Liver (tissue), 9 donors: ENCODE results near the gene FGD2. TPM values are rescaled to one million over a fixed set of nuclear protein-coding genes. Genes with fewer than 3 reads are reported as not detected.

ENCODE experiments used
- DNase-seq: peaks from one replicate; pipeline ENCODE4 v3.0.0-alpha.2; 2017; ENCODE audit warnings: low spot score
- H3K27ac ChIP-seq, 2 donors: one replicate each; pipeline ENCODE4 v1.7.0; 2013; ENCODE audit warnings: inconsistent platforms in 2 of 2, low read length in 2 of 2, control low read depth in 1 of 2, low read depth in 1 of 2, mild to moderate bottlenecking in 1 of 2
- H3K27me3 ChIP-seq, 4 donors: one replicate each; pipeline versions ENCODE4 v1.6.1 to v1.7.0; 2013; ENCODE audit warnings: low read length in 3 of 4, inconsistent platforms in 1 of 4, mild to moderate bottlenecking in 1 of 4, moderate library complexity in 1 of 4; ENCODE audit not compliant: control insufficient read depth in 4 of 4, insufficient read depth in 4 of 4
- H3K36me3 ChIP-seq, 4 donors: one replicate each; pipeline versions ENCODE4 v1.6.1 to v1.7.0; 2013; ENCODE audit warnings: low read length in 3 of 4, mild to moderate bottlenecking in 3 of 4, low read depth in 1 of 4, moderate library complexity in 1 of 4; ENCODE audit not compliant: control insufficient read depth in 4 of 4, insufficient read depth in 3 of 4
- H3K4me1 ChIP-seq, 4 donors: one replicate each; pipeline versions ENCODE4 v1.6.1 to v1.7.0; 2013; ENCODE audit warnings: low read length in 3 of 4, mild to moderate bottlenecking in 3 of 4, moderate library complexity in 1 of 4; ENCODE audit not compliant: control insufficient read depth in 4 of 4, insufficient read depth in 4 of 4
- H3K4me3 ChIP-seq, 3 donors: one replicate each; pipeline versions ENCODE4 v1.6.1 to v1.7.0; 2013; ENCODE audit warnings: low read length in 3 of 3, control low read depth in 1 of 3, low read depth in 1 of 3, mild to moderate bottlenecking in 1 of 3
- H3K9ac ChIP-seq, 2 donors: one replicate each; pipeline ENCODE4 v1.7.0; 2013; ENCODE audit warnings: low read length in 2 of 2, mild to moderate bottlenecking in 2 of 2, moderate library complexity in 2 of 2, control low read depth in 1 of 2, low read depth in 1 of 2
- H3K9me3 ChIP-seq, 4 donors: one replicate each; pipeline versions ENCODE4 v1.6.1 to v1.7.0; 2013; ENCODE audit warnings: low read length in 3 of 4; ENCODE audit not compliant: control insufficient read depth in 4 of 4
- ATF3 ChIP-seq: IDR thresholded peaks from 2 replicates; pipeline ENCODE4 v1.6.1; 2016; ENCODE audit warnings: antibody characterized with exemption
- EGR1 ChIP-seq, 2 donors: IDR thresholded peaks; 2 replicates each; pipeline ENCODE4 v1.6.1; 2016 to 2018; ENCODE audit warnings: antibody characterized with exemption in 2 of 2, low read depth in 2 of 2
- FOXA1 ChIP-seq: IDR thresholded peaks from 2 replicates; pipeline ENCODE4 v1.6.1; 2016; ENCODE audit warnings: antibody characterized with exemption
- FOXA2 ChIP-seq: IDR thresholded peaks from 2 replicates; pipeline ENCODE4 v1.6.1; 2016; ENCODE audit warnings: antibody characterized with exemption
- GABPA ChIP-seq, 2 donors: IDR thresholded peaks in 1 of 2; conservative IDR thresholded peaks in 1 of 2; 2 replicates each; pipeline ENCODE4 v1.6.1; 2016; ENCODE audit warnings: antibody characterized with exemption in 2 of 2, mild to moderate bottlenecking in 1 of 2, moderate library complexity in 1 of 2
- HNF4A ChIP-seq, 2 donors: conservative IDR thresholded peaks; 2 replicates each; pipeline ENCODE4 v1.6.1; 2016; ENCODE audit warnings: antibody characterized with exemption in 2 of 2, mild to moderate bottlenecking in 2 of 2
- HNF4G ChIP-seq: IDR thresholded peaks from 2 replicates; pipeline ENCODE4 v1.6.1; 2016; ENCODE audit warnings: antibody characterized with exemption
- JUND ChIP-seq, 2 donors: IDR thresholded peaks; 2 replicates each; pipeline ENCODE4 v1.6.1; 2016; ENCODE audit warnings: antibody characterized with exemption in 2 of 2
- NR2F2 ChIP-seq: IDR thresholded peaks from 2 replicates; pipeline ENCODE4 v1.6.1; 2016; ENCODE audit warnings: antibody characterized with exemption
- RAD21 ChIP-seq, 2 donors: IDR thresholded peaks; 2 replicates each; pipeline ENCODE4 v1.6.1; 2016; ENCODE audit warnings: antibody characterized with exemption in 2 of 2, mild to moderate bottlenecking in 2 of 2
- REST ChIP-seq: IDR thresholded peaks from 2 replicates; pipeline ENCODE4 v1.6.1; 2016; ENCODE audit warnings: antibody characterized with exemption, mild to moderate bottlenecking
- RXRA ChIP-seq, 2 donors: IDR thresholded peaks; 2 replicates each; pipeline ENCODE4 v1.6.1; 2017 to 2018; ENCODE audit warnings: antibody characterized with exemption in 2 of 2, mild to moderate bottlenecking in 1 of 2
- SP1 ChIP-seq: IDR thresholded peaks from 2 replicates; pipeline ENCODE4 v1.6.1; 2018; ENCODE audit warnings: antibody characterized with exemption, mild to moderate bottlenecking
- TAF1 ChIP-seq: conservative IDR thresholded peaks from 2 replicates; pipeline ENCODE4 v1.6.1; 2016; ENCODE audit warnings: antibody characterized with exemption, mild to moderate bottlenecking
- YY1 ChIP-seq: IDR thresholded peaks from 2 replicates; pipeline ENCODE4 v1.6.1; 2016; ENCODE audit warnings: antibody characterized with exemption, mild to moderate bottlenecking
- WGBS: extraction: QIAGEN DNeasy Blood & Tissue Kit; methylation state at CpG from one replicate; pipeline ENCODE4 v1.1.7; 2013; 5-methylcytosine and 5-hydroxymethylcytosine counted together
- polyA plus RNA-seq, 2 donors: library from polyadenylated mRNA; stranded (reverse) in 1 of 2; unstranded in 1 of 2; fragments of 200-250 nt in 1 of 2; fragments of >200 nt in 1 of 2; fragmentation: Nextera tagmentation in 1 of 2; extraction: Ambion mirVana in 1 of 2; gene quantifications; one replicate each; pipeline versions ENCODE4 v1.2.1 to v1.2.3, GENCODE V29; 2013 to 2015
- total RNA-seq, 2 donors: library from RNA; depleted of rRNA; stranded (reverse); fragments of >200 nt; gene quantifications; one replicate each; pipeline ENCODE4 v1.2.3, GENCODE V29; 2014
- TF ChIP-seq, protein P1 (sequence below): fragments of 150-350 bp; IDR thresholded peaks from 2 replicates; pipeline ENCODE4 v1.5.1; 2017; ENCODE audit warnings: improper control_type of control experiment, low read depth, low read length; ENCODE audit not compliant: missing input control
- TF ChIP-seq, protein P2 (sequence below): IDR thresholded peaks from 2 replicates; pipeline ENCODE4 v1.6.1; 2016; ENCODE audit warnings: antibody characterized with exemption
- TF ChIP-seq, protein P3 (sequence below): IDR thresholded peaks from 2 replicates; pipeline ENCODE4 v1.6.1; 2016; ENCODE audit warnings: antibody characterized with exemption
- donor health status: healthy.
- donor health status: healthy.
- donor health status: healthy.
- donor health status: healthy.
- donor health status: healthy.

Gene FGD2
- total and polyA plus RNA-seq, 4 donors = 4.6 to 24.4 (median 9.1) TPM

DNA sequence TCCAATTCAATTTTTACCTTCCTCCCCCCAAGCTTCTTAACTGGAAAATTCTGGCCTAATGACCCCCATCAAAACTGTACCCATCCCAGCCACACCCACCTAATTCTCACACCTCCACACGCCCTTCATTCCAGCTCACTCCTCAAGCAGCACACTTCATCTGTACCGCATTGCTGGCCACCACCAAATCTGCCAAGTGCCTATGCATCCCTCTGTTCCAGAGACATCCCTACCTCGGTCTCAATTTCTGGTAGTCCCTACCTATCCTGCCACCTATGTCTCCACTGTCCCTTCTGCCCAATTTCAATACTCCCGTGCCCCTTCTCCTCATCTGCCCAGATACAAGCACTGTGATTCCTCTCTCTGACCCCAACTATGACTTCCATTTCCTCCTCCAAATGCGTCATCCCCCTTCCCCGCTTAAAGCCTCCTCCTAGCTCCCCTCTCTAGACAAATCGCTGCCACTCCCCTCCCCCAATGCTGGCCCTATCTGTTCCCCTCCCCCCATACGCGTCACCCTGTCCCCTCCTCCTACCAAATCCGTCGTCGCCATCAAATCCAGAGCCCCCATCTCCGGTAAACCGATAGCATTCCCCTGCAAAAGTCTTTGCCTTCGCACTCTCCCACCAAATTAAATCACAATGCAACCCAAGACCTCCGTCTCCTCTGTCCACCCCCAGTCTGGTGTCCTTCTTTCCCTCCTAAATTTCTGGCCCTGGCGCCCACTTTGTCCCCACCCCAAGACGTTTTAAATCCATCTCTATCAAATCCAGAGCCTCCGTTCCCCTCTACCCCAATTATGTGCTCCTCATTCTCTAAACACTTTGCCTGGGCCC, 20.7 kb upstream of the FGD2 start:
- Histone ChIP-seq H3K27ac (peak overlapping the region; percentile 61 to 97), H3K9ac (peak overlapping the region; percentile 72 to 77), H3K9me3 (no peaks in the 10 kb centered on the region), H3K4me1 (peaks cover 6 to 32% (median 17%) of the 10 kb centered on the region in 4 donors), H3K4me3 (peak overlapping the region; percentile 88 to 96 (median 93)), H3K27me3 (no peaks in the 10 kb centered on the region), H3K36me3 (peaks cover 0 to 3% (median 0%) of the 10 kb centered on the region in 4 donors)
- TF ChIP-seq NR2F2 = no peak
- 14% methylated on average over 19 of the region's 19 CpGs for WGBS
- DNase-seq = no peak

GRCh38 chr6:36985417-36985807, 20.0 kb upstream of the FGD2 start:
- no peaks in the 10 kb centered on the region for H3K27me3 ChIP-seq
- H3K4me1 ChIP-seq = peaks cover 6 to 30% (median 17%) of the 10 kb centered on the region in 4 donors
- peaks cover 0 to 3% (median 0%) of the 10 kb centered on the region in 4 donors for H3K36me3 ChIP-seq
- TF ChIP-seq SP1 = no peak
- TF ChIP-seq, protein P1, sequence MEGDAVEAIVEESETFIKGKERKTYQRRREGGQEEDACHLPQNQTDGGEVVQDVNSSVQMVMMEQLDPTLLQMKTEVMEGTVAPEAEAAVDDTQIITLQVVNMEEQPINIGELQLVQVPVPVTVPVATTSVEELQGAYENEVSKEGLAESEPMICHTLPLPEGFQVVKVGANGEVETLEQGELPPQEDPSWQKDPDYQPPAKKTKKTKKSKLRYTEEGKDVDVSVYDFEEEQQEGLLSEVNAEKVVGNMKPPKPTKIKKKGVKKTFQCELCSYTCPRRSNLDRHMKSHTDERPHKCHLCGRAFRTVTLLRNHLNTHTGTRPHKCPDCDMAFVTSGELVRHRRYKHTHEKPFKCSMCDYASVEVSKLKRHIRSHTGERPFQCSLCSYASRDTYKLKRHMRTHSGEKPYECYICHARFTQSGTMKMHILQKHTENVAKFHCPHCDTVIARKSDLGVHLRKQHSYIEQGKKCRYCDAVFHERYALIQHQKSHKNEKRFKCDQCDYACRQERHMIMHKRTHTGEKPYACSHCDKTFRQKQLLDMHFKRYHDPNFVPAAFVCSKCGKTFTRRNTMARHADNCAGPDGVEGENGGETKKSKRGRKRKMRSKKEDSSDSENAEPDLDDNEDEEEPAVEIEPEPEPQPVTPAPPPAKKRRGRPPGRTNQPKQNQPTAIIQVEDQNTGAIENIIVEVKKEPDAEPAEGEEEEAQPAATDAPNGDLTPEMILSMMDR = no peak
- TF ChIP-seq, protein P2, sequence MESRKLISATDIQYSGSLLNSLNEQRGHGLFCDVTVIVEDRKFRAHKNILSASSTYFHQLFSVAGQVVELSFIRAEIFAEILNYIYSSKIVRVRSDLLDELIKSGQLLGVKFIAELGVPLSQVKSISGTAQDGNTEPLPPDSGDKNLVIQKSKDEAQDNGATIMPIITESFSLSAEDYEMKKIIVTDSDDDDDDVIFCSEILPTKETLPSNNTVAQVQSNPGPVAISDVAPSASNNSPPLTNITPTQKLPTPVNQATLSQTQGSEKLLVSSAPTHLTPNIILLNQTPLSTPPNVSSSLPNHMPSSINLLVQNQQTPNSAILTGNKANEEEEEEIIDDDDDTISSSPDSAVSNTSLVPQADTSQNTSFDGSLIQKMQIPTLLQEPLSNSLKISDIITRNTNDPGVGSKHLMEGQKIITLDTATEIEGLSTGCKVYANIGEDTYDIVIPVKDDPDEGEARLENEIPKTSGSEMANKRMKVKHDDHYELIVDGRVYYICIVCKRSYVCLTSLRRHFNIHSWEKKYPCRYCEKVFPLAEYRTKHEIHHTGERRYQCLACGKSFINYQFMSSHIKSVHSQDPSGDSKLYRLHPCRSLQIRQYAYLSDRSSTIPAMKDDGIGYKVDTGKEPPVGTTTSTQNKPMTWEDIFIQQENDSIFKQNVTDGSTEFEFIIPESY = no peak
- no peak for TF ChIP-seq JUND (IDR thresholded peaks at IDR 0.05)
- no peak for TF ChIP-seq FOXA1
- no peak for TF ChIP-seq EGR1 (IDR thresholded peaks at IDR 0.05; ENCODE audit: low read depth in 2 of 2)
- no peak for TF ChIP-seq HNF4A (conservative IDR thresholded peaks at IDR 0.05)
- no peak for TF ChIP-seq HNF4G
- TF ChIP-seq RXRA (IDR thresholded peaks at IDR 0.05) = no peak
- TF ChIP-seq, protein P3, sequence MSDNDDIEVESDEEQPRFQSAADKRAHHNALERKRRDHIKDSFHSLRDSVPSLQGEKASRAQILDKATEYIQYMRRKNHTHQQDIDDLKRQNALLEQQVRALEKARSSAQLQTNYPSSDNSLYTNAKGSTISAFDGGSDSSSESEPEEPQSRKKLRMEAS = no peak
- TF ChIP-seq FOXA2 = no peak
- no peak for TF ChIP-seq REST
- TF ChIP-seq GABPA (IDR thresholded peaks at IDR 0.05 in 1 of 2, conservative IDR thresholded peaks at IDR 0.05 in 1 of 2) = no peak
- TF ChIP-seq RAD21 (IDR thresholded peaks at IDR 0.05) = no peak
- TF ChIP-seq NR2F2 = no peak
- no peak for TF ChIP-seq TAF1
- no peak for TF ChIP-seq YY1
- TF ChIP-seq ATF3 = no peak
- peak overlapping the region; percentile 77 to 97 for H3K9ac ChIP-seq
- H3K9me3 ChIP-seq = no peaks in the 10 kb centered on the region
- H3K27ac ChIP-seq = peak overlapping the region; percentile 86 to 97
- peak overlapping the region; percentile 88 to 96 (median 93) for H3K4me3 ChIP-seq
- DNase-seq = no peak
- WGBS = under 1% methylated on average over 15 of the region's 15 CpGs
